ENCODE measurements around the gene ARMCX4.

The ARMCX4 gene

DNA sequence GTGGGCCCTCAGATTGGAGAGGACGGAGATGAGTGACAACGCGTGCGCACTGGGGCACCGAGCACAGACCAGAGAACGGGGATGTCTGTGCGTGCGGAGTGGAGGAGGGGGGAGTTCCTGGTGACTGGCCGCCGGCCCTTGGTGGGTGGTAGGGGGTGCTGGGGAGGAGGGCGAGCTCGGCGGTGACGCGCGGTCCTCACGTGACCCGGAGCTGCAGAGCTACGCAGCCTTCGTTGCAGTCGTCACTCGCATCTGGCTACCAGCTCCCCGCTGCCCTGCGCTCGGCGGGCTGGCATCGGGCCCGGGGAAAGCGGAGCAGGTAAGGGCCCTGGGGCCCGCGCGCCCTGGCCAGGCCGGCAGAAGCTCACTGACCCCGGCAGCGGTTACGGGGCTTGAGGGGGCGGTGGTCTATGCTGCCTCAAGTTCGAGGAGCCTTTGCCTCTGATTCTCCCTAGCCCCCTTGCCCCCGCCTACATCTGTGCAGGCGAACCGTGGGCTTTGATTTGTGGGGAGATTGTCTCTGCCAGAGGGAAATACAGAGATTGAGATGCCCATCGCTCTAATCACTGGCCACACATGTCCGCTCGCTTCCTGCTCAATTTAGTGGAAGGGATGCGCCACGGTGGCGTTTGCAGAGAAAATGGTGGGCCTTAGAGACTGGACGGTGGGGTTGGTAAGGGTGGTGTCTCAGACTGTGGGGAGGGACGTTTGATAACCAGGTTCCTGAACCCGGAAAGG is at the start of gene ARMCX4:
Gene ARMCX4 (plus strand): TSS at position 245 of the 738 bp plus-strand sequence. CDS start 3,134 bp downstream, outside the sequence.
- H3K4me3 ChIP-seq (ENCODE audit: control insufficient read depth, low read depth, low read length) = peak within 1 kb of the TSS; percentile 72
- TF ChIP-seq, protein P1, sequence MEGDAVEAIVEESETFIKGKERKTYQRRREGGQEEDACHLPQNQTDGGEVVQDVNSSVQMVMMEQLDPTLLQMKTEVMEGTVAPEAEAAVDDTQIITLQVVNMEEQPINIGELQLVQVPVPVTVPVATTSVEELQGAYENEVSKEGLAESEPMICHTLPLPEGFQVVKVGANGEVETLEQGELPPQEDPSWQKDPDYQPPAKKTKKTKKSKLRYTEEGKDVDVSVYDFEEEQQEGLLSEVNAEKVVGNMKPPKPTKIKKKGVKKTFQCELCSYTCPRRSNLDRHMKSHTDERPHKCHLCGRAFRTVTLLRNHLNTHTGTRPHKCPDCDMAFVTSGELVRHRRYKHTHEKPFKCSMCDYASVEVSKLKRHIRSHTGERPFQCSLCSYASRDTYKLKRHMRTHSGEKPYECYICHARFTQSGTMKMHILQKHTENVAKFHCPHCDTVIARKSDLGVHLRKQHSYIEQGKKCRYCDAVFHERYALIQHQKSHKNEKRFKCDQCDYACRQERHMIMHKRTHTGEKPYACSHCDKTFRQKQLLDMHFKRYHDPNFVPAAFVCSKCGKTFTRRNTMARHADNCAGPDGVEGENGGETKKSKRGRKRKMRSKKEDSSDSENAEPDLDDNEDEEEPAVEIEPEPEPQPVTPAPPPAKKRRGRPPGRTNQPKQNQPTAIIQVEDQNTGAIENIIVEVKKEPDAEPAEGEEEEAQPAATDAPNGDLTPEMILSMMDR (IDR thresholded peaks at IDR 0.05; ENCODE audit: control insufficient read depth, insufficient read depth, low read depth, low read length, missing control alignments) = no peak
- DNase-seq (ENCODE audit: low read depth) = no peak

DNA sequence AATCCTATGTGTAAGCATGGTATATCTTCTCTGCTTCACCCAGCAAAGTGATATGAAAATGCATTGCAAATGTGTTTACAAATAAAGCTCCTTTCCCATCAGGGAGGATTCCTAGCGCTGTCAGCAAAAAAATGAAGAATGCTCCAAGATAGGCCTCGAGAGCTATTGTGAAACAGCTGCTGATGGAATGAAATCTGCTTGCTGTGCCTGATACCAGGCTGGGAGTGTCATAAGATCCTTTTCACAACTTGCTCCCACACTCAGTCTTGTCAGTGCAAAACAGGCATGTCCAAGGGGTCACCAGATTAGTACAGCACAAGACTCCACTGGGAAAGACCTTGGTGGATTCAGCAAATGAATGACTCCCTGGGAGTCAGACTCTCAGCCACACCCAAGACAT is 43.2 kb upstream of the ARMCX4 start:
- no peak for DNase-seq (ENCODE audit: low read depth)
- no peak overlapping the region for H3K4me3 ChIP-seq (ENCODE audit: control insufficient read depth, low read depth, low read length)
- TF ChIP-seq, protein P1 (IDR thresholded peaks at IDR 0.05; ENCODE audit: control insufficient read depth, insufficient read depth, low read depth, low read length, missing control alignments) = no peak

DNA sequence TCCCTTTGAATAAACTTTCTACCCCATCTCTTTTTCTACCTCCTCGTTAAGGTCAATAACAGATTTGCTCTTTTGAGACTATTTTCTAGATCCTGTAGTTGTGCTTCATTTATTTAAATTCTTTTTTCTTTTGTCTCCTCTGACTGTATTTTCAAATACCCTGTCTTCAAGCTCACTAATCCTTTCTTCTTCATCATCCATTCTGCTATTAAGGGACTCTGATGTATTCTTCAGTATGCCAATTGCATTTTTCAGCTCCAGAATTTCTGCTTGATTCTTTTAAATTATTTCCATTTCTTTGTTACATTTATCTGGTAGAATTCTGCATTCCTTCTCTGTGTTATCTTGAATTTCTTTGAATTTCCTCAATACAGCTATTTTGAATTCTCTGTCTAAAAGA is 36.0 kb upstream of the ARMCX4 start:
- no peak overlapping the region for H3K4me3 ChIP-seq (ENCODE audit: control insufficient read depth, low read depth, low read length)
- TF ChIP-seq, protein P1 (IDR thresholded peaks at IDR 0.05; ENCODE audit: control insufficient read depth, insufficient read depth, low read depth, low read length, missing control alignments) = no peak
- no peak for DNase-seq (ENCODE audit: low read depth)

DNA sequence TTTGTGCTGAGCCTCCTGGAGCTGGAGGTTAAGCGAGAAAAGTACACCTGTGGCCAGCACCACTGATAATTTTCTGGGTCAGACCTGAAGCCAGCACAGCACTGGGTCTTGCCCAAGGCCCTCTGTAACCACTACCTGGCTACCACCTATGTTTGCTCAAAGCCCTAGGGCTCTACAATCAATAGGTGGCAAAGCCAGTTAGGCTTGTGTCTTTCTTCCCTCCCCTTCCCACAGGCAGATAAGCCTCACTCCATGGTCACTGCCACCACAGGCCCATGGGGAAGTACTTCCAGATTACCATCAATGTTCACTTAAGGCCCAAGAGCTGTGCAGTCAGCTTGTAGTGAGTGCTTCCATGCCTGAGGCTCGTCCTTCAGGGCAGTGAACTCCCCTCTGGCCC is 35.2 kb upstream of the ARMCX4 start:
- H3K4me3 ChIP-seq (ENCODE audit: control insufficient read depth, low read depth, low read length) = no peak overlapping the region
- TF ChIP-seq, protein P1 (IDR thresholded peaks at IDR 0.05; ENCODE audit: control insufficient read depth, insufficient read depth, low read depth, low read length, missing control alignments) = no peak
- no peak for DNase-seq (ENCODE audit: low read depth)

DNA sequence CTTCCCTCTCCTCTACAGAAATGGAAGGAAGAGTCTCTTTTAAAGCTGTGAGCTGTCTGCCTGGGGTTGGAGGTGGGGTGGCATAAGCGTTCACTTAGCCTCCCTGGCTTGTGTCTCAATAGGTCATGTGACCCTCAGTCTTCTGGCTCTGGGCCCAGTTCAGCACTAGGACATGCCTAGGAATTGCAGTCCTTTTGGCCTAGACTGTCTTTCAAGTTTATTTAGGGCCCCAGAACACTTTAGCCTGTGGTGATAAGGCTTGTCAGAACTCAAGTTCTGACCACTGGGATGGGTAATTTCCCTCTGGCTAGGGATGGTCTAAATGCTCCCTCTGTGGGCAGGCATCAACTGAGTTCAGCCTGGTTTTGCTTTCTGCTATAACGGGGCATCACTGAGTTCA is 34.3 kb upstream of the ARMCX4 start:
- TF ChIP-seq, protein P1 (IDR thresholded peaks at IDR 0.05; ENCODE audit: control insufficient read depth, insufficient read depth, low read depth, low read length, missing control alignments) = no peak
- no peak overlapping the region for H3K4me3 ChIP-seq (ENCODE audit: control insufficient read depth, low read depth, low read length)
- DNase-seq (ENCODE audit: low read depth) = no peak

DNA sequence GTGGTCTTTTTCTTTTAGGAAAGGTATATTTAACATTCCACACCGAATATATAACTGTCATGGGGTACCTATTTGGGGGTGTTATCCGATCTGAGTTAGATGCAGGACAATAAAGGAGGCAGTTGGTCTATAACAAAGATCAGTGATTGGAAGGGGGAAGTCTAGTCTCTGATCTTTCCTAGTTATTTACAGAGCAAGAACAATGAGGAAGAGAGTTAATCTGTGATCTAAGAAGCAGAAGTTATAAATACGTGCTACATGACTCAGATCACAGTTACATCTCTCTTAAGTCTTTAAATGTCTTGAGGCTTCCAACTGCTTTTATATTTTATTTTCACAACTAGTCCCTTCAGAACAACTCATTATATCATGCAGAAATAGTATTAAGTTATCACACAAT is 33.2 kb upstream of the ARMCX4 start:
- TF ChIP-seq, protein P1 (IDR thresholded peaks at IDR 0.05; ENCODE audit: control insufficient read depth, insufficient read depth, low read depth, low read length, missing control alignments) = no peak

More for the DNA sequence above, 33.2 kb upstream of the ARMCX4 start:
- no peak for DNase-seq (ENCODE audit: low read depth)
- no peak overlapping the region for H3K4me3 ChIP-seq (ENCODE audit: control insufficient read depth, low read depth, low read length)
